Measurements from ENCODE around the gene CNTNAP3B. TPM values are rescaled to one million over a fixed set of nuclear protein-coding genes. Genes with fewer than 3 reads are reported as not detected.
"Not testable (repeated sequence)": the region's sequence is repeated elsewhere in the genome, so short reads cannot be mapped to it uniquely, and the experiment has no call there.

CNTNAP3B gene
- total and polyA plus RNA-seq, 7 experiments from 2014 or later = 0.15 TPM; not detected in 6

DNA sequence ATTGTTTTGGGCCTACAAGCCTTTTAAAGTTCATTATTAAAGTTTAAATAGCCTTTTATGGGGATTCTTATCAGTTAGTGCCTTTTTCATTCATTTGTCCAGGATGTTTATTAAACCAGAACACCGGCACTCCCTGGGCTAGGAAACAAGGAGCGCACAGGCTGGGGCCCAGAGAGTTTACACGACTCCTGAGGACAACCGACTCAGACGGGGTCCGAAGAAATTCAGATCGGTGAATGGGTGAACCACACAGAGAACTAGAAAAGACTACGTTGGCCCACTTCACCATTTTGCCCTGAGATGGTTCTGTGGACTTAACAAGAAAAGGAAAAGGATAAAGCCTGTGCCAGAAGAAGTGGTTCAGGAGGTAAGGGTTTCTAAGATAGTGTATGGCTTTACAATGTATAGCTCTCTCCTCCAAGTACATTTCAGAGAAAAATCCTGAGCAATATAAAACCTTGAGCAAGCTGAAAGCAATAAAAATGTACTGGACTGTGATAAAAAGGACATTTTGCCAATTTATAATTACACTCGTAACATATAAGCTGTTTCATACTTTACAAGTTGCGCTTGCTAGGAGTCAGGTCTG is 84.7 kb downstream of the CNTNAP3B start:
- DNase-seq; H3K27ac ChIP-seq (ENCODE audit: low read depth, low read length); H3K9me3 ChIP-seq (ENCODE audit: control insufficient read depth in 2 of 3, low read length in 3 of 3); H3K36me3 Mint-ChIP-seq; POLR2A ChIA-PET; CTCF ChIA-PET; H3K27ac Mint-ChIP-seq; H3K4me3 ChIP-seq (ENCODE audit: low read length); H3K9me3 Mint-ChIP-seq; H3K27me3 ChIP-seq (ENCODE audit: control insufficient read depth in 2 of 2, insufficient read depth in 2 of 2, low read length in 2 of 2); H3K27me3 Mint-ChIP-seq; intact Hi-C loops (cut with micrococcal nuclease); H3K4me3 Mint-ChIP-seq; H3K4me1 ChIP-seq (ENCODE audit: control insufficient read depth in 2 of 2, insufficient read depth in 2 of 2, low read length in 2 of 2); H3K36me3 ChIP-seq (ENCODE audit: control insufficient read depth in 2 of 3, insufficient read depth in 3 of 3, low read length in 3 of 3); H3K4me1 Mint-ChIP-seq; ATAC-seq: not testable (repeated sequence)

DNA sequence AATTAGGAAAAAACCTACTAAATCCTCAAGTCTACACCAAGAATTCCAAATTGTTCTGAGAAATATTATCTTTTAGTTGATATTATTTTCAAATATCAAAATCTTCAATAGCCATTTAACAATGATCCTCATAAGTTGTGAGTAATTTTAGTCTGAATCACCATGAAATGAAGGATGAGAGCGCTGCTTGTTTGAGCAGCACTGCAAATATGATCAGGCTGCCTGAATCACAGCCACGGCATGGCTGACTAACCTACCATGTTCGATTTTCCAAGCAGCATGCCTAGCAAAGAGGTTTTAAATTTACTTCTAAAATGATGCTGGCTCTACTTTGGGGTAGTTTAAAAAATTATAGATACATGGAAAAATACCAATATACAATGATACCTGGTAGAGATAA is 95.7 kb downstream of the CNTNAP3B start:
- H3K4me1 ChIP-seq (ENCODE audit: control insufficient read depth in 2 of 2, insufficient read depth in 2 of 2, low read length in 2 of 2); H3K4me3 ChIP-seq (ENCODE audit: low read length); POLR2A ChIA-PET; ATAC-seq; H3K27ac ChIP-seq (ENCODE audit: low read depth, low read length); intact Hi-C loops (cut with micrococcal nuclease); CTCF ChIA-PET; H3K27ac Mint-ChIP-seq; H3K4me3 Mint-ChIP-seq; H3K36me3 ChIP-seq (ENCODE audit: control insufficient read depth in 2 of 3, insufficient read depth in 3 of 3, low read length in 3 of 3); H3K36me3 Mint-ChIP-seq; H3K9me3 ChIP-seq (ENCODE audit: control insufficient read depth in 2 of 3, low read length in 3 of 3); H3K4me1 Mint-ChIP-seq; H3K9me3 Mint-ChIP-seq; DNase-seq; H3K27me3 Mint-ChIP-seq; H3K27me3 ChIP-seq (ENCODE audit: control insufficient read depth in 2 of 2, insufficient read depth in 2 of 2, low read length in 2 of 2): not testable (repeated sequence)

DNA sequence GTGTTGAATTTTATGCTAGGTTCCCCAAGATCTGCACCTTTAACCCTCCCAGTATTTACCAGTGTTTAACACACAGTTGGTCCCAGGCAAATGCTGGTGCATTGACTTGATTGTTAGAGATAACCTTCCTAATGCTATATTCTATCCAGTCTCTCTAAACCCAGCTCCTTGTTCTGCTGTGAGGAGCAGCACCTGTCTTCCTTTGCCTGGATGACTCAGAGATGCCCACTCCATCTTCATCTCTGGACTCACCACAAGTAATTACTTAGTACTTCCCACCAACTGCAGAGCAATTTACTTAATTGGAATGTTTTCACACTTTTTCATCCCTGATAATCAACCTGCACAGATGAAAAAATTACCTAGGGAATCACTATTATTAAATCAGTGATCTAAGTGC is 108.6 kb downstream of the CNTNAP3B start:
- H3K27ac Mint-ChIP-seq; H3K36me3 ChIP-seq (ENCODE audit: control insufficient read depth in 2 of 3, insufficient read depth in 3 of 3, low read length in 3 of 3); H3K9me3 Mint-ChIP-seq; H3K36me3 Mint-ChIP-seq; H3K4me1 Mint-ChIP-seq; H3K27ac ChIP-seq (ENCODE audit: low read depth, low read length); DNase-seq; POLR2A ChIA-PET; CTCF ChIA-PET; H3K4me1 ChIP-seq (ENCODE audit: control insufficient read depth in 2 of 2, insufficient read depth in 2 of 2, low read length in 2 of 2); H3K9me3 ChIP-seq (ENCODE audit: control insufficient read depth in 2 of 3, low read length in 3 of 3); ATAC-seq; intact Hi-C loops (cut with micrococcal nuclease); H3K4me3 Mint-ChIP-seq; H3K27me3 ChIP-seq (ENCODE audit: control insufficient read depth in 2 of 2, insufficient read depth in 2 of 2, low read length in 2 of 2); H3K27me3 Mint-ChIP-seq; H3K4me3 ChIP-seq (ENCODE audit: low read length): not testable (repeated sequence)

DNA sequence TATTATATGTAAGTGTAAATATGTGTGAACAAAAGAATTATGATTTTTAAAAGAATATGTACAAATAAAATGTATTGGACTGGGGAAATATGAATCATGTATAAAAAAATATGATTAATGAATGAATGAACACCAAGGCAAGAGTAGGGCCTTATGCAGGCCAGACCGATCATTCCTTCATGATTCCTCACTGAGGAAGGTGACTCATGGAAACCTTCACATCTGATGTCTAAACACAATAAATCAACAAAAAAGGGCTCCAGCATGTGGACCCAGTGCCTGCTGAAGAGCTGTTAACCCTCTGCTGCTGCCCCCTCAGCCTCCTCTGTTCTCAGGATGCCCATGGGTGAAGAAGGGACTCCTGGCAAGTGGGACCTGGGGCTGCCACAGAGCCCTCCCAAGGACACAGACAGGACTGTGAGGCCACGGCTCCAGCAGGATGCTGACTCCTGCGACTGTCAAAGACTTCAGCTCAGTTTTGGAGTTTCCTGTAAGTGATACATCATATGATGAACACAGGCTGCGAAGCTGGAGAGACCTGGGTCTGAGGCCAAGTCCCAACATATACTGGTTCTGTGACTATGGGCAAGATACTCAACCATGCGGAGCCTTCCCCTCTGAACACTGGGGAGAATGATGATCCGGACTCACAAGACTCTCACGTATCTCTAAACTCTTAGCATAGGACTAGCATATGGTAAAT is 110.9 kb downstream of the CNTNAP3B start:
- H3K9me3 ChIP-seq (ENCODE audit: control insufficient read depth in 2 of 3, low read length in 3 of 3); H3K36me3 Mint-ChIP-seq; H3K4me1 Mint-ChIP-seq; ATAC-seq; H3K27ac ChIP-seq (ENCODE audit: low read depth, low read length); H3K27ac Mint-ChIP-seq; POLR2A ChIA-PET; H3K9me3 Mint-ChIP-seq; H3K4me1 ChIP-seq (ENCODE audit: control insufficient read depth in 2 of 2, insufficient read depth in 2 of 2, low read length in 2 of 2); H3K27me3 ChIP-seq (ENCODE audit: control insufficient read depth in 2 of 2, insufficient read depth in 2 of 2, low read length in 2 of 2); DNase-seq; H3K36me3 ChIP-seq (ENCODE audit: control insufficient read depth in 2 of 3, insufficient read depth in 3 of 3, low read length in 3 of 3); intact Hi-C loops (cut with micrococcal nuclease); H3K4me3 Mint-ChIP-seq; CTCF ChIA-PET; H3K4me3 ChIP-seq (ENCODE audit: low read length); H3K27me3 Mint-ChIP-seq: not testable (repeated sequence)

DNA sequence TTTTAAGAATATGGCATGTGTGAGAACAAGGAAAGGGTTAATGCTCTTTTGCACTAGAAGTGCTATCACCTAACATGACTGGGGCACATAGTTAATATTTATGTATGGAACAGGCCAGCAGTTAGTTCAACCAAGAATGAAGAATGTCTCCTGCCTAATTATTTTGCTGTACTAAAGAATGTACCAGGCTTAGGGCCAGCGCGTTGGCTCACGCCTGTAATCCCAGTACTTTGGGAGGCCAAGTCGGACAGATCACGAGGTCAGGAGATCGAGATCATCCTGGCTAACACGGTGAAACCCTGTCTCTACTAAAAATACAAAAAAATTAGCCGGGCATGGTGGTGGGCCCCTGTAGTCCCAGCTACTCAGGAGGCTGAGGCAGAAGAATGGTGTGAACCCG is 114.9 kb downstream of the CNTNAP3B start:
- H3K27ac Mint-ChIP-seq; H3K4me1 Mint-ChIP-seq; intact Hi-C loops (cut with micrococcal nuclease); H3K4me3 Mint-ChIP-seq; POLR2A ChIA-PET; H3K9me3 Mint-ChIP-seq; H3K27me3 Mint-ChIP-seq; CTCF ChIA-PET; H3K9me3 ChIP-seq (ENCODE audit: control insufficient read depth in 2 of 3, low read length in 3 of 3); ATAC-seq; H3K27ac ChIP-seq (ENCODE audit: low read depth, low read length); H3K4me1 ChIP-seq (ENCODE audit: control insufficient read depth in 2 of 2, insufficient read depth in 2 of 2, low read length in 2 of 2); H3K36me3 ChIP-seq (ENCODE audit: control insufficient read depth in 2 of 3, insufficient read depth in 3 of 3, low read length in 3 of 3); H3K4me3 ChIP-seq (ENCODE audit: low read length); H3K36me3 Mint-ChIP-seq; DNase-seq; H3K27me3 ChIP-seq (ENCODE audit: control insufficient read depth in 2 of 2, insufficient read depth in 2 of 2, low read length in 2 of 2): not testable (repeated sequence)

DNA sequence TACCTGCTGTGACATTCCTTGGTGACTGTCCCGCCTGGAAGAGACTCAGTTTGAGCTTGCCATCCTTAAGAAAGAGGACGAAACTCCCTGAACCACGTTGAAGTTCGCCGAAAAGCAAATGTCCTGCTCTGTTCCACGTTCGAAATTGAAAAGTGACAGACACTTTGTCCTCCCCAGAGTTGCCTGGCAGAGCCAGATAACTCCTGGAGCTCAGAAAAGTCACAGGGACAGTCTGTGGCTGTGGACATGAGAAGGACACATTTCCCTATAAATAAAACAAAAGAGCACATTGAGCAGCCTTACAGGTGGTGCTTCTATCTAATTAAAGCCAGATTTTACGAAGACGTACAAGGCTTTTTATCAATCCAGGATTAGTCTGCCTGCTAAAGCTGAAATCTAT is 137.6 kb downstream of the CNTNAP3B start:
- H3K27ac ChIP-seq (ENCODE audit: low read depth, low read length); H3K27me3 ChIP-seq (ENCODE audit: control insufficient read depth in 2 of 2, insufficient read depth in 2 of 2, low read length in 2 of 2); H3K27me3 Mint-ChIP-seq; H3K4me3 Mint-ChIP-seq; DNase-seq; intact Hi-C loops (cut with micrococcal nuclease); H3K9me3 Mint-ChIP-seq; H3K27ac Mint-ChIP-seq; H3K4me1 Mint-ChIP-seq; H3K9me3 ChIP-seq (ENCODE audit: control insufficient read depth in 2 of 3, low read length in 3 of 3); POLR2A ChIA-PET; H3K36me3 Mint-ChIP-seq; H3K36me3 ChIP-seq (ENCODE audit: control insufficient read depth in 2 of 3, insufficient read depth in 3 of 3, low read length in 3 of 3); ATAC-seq; H3K4me1 ChIP-seq (ENCODE audit: control insufficient read depth in 2 of 2, insufficient read depth in 2 of 2, low read length in 2 of 2); CTCF ChIA-PET; H3K4me3 ChIP-seq (ENCODE audit: low read length): not testable (repeated sequence)

DNA sequence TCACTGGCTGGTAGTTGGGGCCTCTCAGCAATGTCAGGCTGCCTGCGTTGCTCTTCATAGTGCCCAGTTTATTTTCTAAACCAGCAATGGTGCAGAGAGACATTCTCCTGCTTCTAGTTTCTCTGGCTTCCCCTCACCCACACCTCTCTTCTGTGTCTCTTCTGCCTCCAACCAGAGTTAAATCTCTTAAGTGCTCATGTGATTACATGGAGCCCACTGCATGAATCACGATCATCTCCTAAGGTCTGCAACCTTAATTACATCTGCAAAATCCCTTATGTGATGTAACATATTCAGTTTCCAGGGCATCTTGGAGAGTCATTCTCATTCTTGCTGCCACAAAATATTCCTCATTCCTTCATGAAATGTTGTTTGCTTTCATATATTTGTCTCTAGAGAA is 149.0 kb downstream of the CNTNAP3B start:
- H3K36me3 ChIP-seq (ENCODE audit: control insufficient read depth in 2 of 3, insufficient read depth in 3 of 3, low read length in 3 of 3); H3K4me1 ChIP-seq (ENCODE audit: control insufficient read depth in 2 of 2, insufficient read depth in 2 of 2, low read length in 2 of 2); H3K9me3 ChIP-seq (ENCODE audit: control insufficient read depth in 2 of 3, low read length in 3 of 3); H3K27ac Mint-ChIP-seq; H3K36me3 Mint-ChIP-seq; intact Hi-C loops (cut with micrococcal nuclease); H3K4me1 Mint-ChIP-seq; H3K9me3 Mint-ChIP-seq; H3K27me3 ChIP-seq (ENCODE audit: control insufficient read depth in 2 of 2, insufficient read depth in 2 of 2, low read length in 2 of 2); DNase-seq; POLR2A ChIA-PET; H3K27ac ChIP-seq (ENCODE audit: low read depth, low read length); CTCF ChIA-PET; H3K27me3 Mint-ChIP-seq; H3K4me3 ChIP-seq (ENCODE audit: low read length); ATAC-seq; H3K4me3 Mint-ChIP-seq: not testable (repeated sequence)
